HG03469 (cell line): ENCODE data around the gene OR4N2.
"Not testable (repeated sequence)": the region's sequence is repeated elsewhere in the genome, so short reads cannot be mapped to it uniquely, and the experiment has no call there.

Experiments used
- ATAC-seq: cut with Tn5 transposase; IDR thresholded peaks from one replicate; pipeline ENCODE4 v1.9.1; 2021; ENCODE audit warnings: mild to moderate bottlenecking, moderate library complexity, moderate number of reproducible peaks; ENCODE audit not compliant: unreplicated experiment

OR4N2 gene

GRCh38 chr14:19828314-19828713 is 24.7 kb downstream of the OR4N2 start:
- no peak for ATAC-seq

DNA sequence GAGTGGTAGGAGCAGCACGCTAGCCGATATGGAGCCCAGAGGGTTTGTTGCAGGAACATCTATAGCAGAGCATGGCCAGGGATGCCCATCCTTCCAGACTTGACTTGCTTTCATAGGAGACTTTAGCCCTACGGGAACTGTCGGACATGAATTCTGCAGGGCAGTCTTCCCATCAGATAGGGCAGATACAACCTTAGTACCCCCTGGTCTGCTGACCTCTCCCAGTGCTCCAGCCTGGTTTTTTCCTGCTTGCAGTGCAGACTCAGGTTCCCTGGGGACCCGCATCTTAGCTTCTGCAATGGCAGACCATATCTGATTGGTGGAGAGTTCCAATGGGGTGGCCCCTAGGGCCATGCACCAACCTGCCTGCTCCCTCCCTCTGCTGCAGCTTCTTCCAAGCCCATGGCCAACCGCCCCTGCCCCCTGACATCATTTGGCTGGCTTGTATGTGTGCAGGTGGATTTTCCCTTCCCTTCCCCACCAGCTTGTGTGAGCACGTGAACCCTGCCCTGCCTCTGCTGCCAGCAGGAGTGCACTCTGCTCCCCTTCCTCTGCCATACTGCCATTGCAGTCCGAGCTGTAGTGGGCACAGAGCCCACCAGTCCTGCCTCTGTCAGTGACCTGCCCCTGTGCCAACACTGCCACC is 30.8 kb downstream of the OR4N2 start:
- not testable (repeated sequence) for ATAC-seq

GRCh38 chr14:19838433-19838832 is 34.9 kb downstream of the OR4N2 start:
- no peak for ATAC-seq

DNA sequence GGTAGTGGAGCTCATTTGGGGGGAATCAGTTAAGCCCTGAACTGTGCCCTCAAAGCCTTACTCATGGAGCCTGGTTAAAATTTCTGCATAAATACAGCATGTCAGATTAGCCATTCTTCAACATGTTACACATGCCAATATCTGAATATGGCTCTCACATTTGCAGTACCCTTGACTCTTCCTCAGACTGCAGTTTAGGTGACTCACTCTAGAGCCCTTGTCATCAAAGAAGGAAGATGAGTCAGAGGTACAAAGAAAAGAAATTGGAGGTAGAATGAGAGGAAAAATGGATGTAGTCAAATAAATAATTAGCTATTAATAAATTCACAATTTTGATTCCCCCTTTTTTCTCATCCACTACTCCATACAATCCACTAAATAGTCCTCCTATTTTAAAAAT is 47.8 kb downstream of the OR4N2 start:
- ATAC-seq, result no peak

DNA sequence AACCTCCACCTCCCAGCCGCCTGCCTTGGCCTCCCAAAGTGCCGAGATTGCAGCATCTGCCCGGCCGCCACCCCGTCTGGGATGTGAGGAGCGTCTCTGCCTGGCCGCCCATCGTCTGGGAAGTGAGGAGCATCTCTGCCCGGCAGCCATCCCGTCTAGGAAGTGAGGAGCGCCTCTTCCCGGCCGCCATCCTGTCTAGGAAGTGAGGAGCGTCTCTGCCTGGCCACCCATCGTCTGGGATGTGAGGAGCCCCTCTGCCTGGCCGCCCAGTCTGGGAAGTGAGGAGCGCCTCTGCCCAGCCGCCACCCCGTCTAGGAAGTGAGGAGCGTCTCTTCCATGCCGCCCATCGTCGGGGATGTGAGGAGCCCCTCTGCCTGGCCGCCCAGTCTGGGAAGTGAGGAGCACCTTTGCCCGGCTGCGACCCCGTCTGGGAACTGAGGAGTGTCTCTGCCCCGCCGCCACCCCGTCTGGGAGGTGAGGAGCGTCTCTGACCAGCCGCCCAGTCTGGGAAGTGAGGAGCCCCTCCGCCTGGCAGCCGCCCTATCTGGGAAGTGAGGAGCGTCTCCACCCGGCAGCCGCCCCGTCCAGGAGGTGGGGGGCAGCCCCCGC is 62.6 kb downstream of the OR4N2 start:
- ATAC-seq, result not testable (repeated sequence)

- ATAC-seq, result no peak
Measured at GRCh38 chr14:19873178-19873577, 69.6 kb downstream of the OR4N2 start.

GRCh38 chr14:19874842-19875241 is 71.3 kb downstream of the OR4N2 start, which contains the start of gene OR4K2:
TSS of gene OR4K2 (plus strand) at chr14:19875142. CDS start at chr14:19876268, 1,126 bp downstream.
- ATAC-seq, result no peak

DNA sequence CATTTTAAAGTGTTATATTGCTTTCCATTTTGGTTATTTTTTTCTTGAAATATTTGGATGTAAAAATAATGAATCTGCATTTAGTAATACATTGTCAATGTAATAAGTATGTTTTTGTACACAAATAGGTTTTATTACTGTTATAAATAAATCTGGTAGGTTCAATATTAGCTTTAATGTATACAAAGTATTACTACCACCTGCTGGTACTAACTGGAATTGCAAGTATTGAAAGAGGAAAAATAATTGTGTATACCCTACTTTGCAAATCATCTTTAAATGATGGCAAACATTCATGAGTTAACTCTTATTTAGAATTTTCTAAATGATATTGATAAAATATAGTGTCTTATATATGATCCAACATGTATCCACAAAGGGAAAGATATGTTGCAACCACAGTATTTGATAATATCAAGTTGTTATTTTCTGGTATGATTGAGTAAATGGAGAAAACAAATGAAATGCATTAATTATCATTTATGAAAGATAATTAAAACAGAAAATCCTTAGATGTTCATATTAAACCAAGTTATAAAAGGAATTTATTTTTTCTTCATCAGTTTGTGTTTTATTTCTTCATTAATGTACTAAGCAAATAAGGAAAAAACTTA is 74.6 kb downstream of the OR4N2 start:
- ATAC-seq, result no peak
